ENCODE measurements around the gene MGAT5B.

The MGAT5B gene

GRCh38 chr17:76826330-76827068 lies 41.7 kb upstream of the MGAT5B start:
- Histone ChIP-seq H3K9me3 (ENCODE audit: severe bottlenecking) (peaks cover 4% of the 10 kb centered on the region), H3K27me3 (ENCODE audit: insufficient read depth, low read depth, severe bottlenecking) (no peaks in the 10 kb centered on the region), H3K4me3 (ENCODE audit: low read depth, low read length) (no peak overlapping the region), H3K27ac (no peak overlapping the region), H3K36me3 (no peaks in the 10 kb centered on the region)
- no peak for DNase-seq
- no peak for TF ChIP-seq CTCF (IDR thresholded peaks at IDR 0.05; ENCODE audit: low read depth, low read length)

- peaks cover 4% of the 10 kb centered on the region for H3K9me3 ChIP-seq (ENCODE audit: severe bottlenecking)
- H3K36me3 ChIP-seq = no peaks in the 10 kb centered on the region
- no peaks in the 10 kb centered on the region for H3K27me3 ChIP-seq (ENCODE audit: insufficient read depth, low read depth, severe bottlenecking)
- DNase-seq = no peak
- no peak overlapping the region for H3K4me3 ChIP-seq (ENCODE audit: low read depth, low read length)
- no peak overlapping the region for H3K27ac ChIP-seq
- TF ChIP-seq CTCF (IDR thresholded peaks at IDR 0.05; ENCODE audit: low read depth, low read length) = no peak
These were observed 40.5 kb upstream of the MGAT5B start for GRCh38 chr17:76827736-76828135.

- Histone ChIP-seq H3K4me3 (ENCODE audit: low read depth, low read length) (no peak overlapping the region), H3K27me3 (ENCODE audit: insufficient read depth, low read depth, severe bottlenecking) (no peaks in the 10 kb centered on the region), H3K9me3 (ENCODE audit: severe bottlenecking) (no peaks in the 10 kb centered on the region), H3K36me3 (no peaks in the 10 kb centered on the region), H3K27ac (no peak overlapping the region)
- DNase-seq = peak; percentile 31
- TF ChIP-seq CTCF (IDR thresholded peaks at IDR 0.05; ENCODE audit: low read depth, low read length) = no peak
These were observed 37.1 kb upstream of the MGAT5B start for GRCh38 chr17:76830987-76831715.

- Histone ChIP-seq H3K9me3 (ENCODE audit: severe bottlenecking) (no peaks in the 10 kb centered on the region), H3K4me3 (ENCODE audit: low read depth, low read length) (no peak overlapping the region), H3K36me3 (no peaks in the 10 kb centered on the region), H3K27ac (no peak overlapping the region), H3K27me3 (ENCODE audit: insufficient read depth, low read depth, severe bottlenecking) (no peaks in the 10 kb centered on the region)
- TF ChIP-seq CTCF (IDR thresholded peaks at IDR 0.05; ENCODE audit: low read depth, low read length) = no peak
- DNase-seq = no peak
These were observed 35.1 kb upstream of the MGAT5B start for GRCh38 chr17:76833034-76833644.

- Histone ChIP-seq H3K27me3 (ENCODE audit: insufficient read depth, low read depth, severe bottlenecking) (no peaks in the 10 kb centered on the region), H3K36me3 (no peaks in the 10 kb centered on the region), H3K9me3 (ENCODE audit: severe bottlenecking) (no peaks in the 10 kb centered on the region), H3K27ac (no peak overlapping the region), H3K4me3 (ENCODE audit: low read depth, low read length) (no peak overlapping the region)
- no peak for TF ChIP-seq CTCF (IDR thresholded peaks at IDR 0.05; ENCODE audit: low read depth, low read length)
- DNase-seq = peak; percentile 63
These were observed 34.5 kb upstream of the MGAT5B start for GRCh38 chr17:76833747-76834146.

All from WERI-Rb-1 (cell line).